Panc1 (cell line): ENCODE measurements around the gene ONECUT3.

Source experiments
- POLR2AphosphoS5 ChIP-seq: IDR thresholded peaks from 2 replicates; pipeline ENCODE4 v1.6.1; 2012; ENCODE audit warnings: mild to moderate bottlenecking, low read depth, low read length, moderate library complexity
- SIN3A ChIP-seq: IDR thresholded peaks from 2 replicates; pipeline ENCODE4 v1.6.1; 2012; ENCODE audit warnings: low read depth, mild to moderate bottlenecking, low read length, moderate library complexity, borderline replicate concordance; ENCODE audit not compliant: insufficient read depth
- TCF7L2 ChIP-seq: IDR thresholded peaks from 2 replicates; pipeline ENCODE4 v1.6.1; 2011; ENCODE audit warnings: mild to moderate bottlenecking, low read depth, low read length, inconsistent platforms
- TF ChIP-seq, protein P1 (sequence below): fragments of 450-650 bp; IDR thresholded peaks from 2 replicates; pipeline ENCODE4 v1.5.1; 2017; ENCODE audit warnings: mild to moderate bottlenecking
- TF ChIP-seq, protein P2 (sequence below), 2 experiments: IDR thresholded peaks; 2 replicates each; pipeline ENCODE4 v1.6.1; 2011 to 2012; ENCODE audit warnings: low read depth in 2 of 2, control low read depth in 1 of 2, low read length in 1 of 2, mild to moderate bottlenecking in 1 of 2, moderate library complexity in 1 of 2; ENCODE audit not compliant: insufficient read depth in 1 of 2

DNA sequence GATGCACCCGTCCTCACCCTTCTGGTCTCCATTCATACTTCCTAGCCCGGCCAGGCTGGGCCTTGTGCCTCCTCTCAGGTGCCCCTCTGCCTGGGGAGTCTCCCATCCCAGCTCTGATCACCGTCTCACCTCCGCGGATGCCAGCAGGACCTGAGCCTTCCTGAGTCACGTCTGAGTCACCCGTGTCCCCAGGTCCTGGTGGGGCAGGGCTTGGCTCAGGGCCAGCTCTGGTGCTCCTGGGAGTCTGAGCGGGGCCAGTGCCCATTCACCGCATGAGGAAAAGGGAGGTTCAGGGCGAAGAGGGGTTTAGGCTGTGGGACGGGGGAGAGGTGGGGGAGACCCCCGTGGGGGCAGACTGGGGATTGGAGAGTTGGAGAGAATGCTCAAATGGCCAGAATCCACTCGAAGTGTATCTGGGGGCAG is 58.2 kb downstream of the ONECUT3 start:
- TF ChIP-seq, protein P1, sequence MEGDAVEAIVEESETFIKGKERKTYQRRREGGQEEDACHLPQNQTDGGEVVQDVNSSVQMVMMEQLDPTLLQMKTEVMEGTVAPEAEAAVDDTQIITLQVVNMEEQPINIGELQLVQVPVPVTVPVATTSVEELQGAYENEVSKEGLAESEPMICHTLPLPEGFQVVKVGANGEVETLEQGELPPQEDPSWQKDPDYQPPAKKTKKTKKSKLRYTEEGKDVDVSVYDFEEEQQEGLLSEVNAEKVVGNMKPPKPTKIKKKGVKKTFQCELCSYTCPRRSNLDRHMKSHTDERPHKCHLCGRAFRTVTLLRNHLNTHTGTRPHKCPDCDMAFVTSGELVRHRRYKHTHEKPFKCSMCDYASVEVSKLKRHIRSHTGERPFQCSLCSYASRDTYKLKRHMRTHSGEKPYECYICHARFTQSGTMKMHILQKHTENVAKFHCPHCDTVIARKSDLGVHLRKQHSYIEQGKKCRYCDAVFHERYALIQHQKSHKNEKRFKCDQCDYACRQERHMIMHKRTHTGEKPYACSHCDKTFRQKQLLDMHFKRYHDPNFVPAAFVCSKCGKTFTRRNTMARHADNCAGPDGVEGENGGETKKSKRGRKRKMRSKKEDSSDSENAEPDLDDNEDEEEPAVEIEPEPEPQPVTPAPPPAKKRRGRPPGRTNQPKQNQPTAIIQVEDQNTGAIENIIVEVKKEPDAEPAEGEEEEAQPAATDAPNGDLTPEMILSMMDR: no peak
- TF ChIP-seq POLR2AphosphoS5 (peak; percentile 22; the same call in 1 of the 2 replicates), SIN3A (no peak), TCF7L2 (no peak)
- TF ChIP-seq, protein P2, sequence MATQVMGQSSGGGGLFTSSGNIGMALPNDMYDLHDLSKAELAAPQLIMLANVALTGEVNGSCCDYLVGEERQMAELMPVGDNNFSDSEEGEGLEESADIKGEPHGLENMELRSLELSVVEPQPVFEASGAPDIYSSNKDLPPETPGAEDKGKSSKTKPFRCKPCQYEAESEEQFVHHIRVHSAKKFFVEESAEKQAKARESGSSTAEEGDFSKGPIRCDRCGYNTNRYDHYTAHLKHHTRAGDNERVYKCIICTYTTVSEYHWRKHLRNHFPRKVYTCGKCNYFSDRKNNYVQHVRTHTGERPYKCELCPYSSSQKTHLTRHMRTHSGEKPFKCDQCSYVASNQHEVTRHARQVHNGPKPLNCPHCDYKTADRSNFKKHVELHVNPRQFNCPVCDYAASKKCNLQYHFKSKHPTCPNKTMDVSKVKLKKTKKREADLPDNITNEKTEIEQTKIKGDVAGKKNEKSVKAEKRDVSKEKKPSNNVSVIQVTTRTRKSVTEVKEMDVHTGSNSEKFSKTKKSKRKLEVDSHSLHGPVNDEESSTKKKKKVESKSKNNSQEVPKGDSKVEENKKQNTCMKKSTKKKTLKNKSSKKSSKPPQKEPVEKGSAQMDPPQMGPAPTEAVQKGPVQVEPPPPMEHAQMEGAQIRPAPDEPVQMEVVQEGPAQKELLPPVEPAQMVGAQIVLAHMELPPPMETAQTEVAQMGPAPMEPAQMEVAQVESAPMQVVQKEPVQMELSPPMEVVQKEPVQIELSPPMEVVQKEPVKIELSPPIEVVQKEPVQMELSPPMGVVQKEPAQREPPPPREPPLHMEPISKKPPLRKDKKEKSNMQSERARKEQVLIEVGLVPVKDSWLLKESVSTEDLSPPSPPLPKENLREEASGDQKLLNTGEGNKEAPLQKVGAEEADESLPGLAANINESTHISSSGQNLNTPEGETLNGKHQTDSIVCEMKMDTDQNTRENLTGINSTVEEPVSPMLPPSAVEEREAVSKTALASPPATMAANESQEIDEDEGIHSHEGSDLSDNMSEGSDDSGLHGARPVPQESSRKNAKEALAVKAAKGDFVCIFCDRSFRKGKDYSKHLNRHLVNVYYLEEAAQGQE (IDR thresholded peaks at IDR 0.05; ENCODE audit: insufficient read depth in 1 of 2, low read depth in 2 of 2, low read length in 1 of 2): no peak
